ENCODE measurements around the gene MELK.

The MELK gene

DNA sequence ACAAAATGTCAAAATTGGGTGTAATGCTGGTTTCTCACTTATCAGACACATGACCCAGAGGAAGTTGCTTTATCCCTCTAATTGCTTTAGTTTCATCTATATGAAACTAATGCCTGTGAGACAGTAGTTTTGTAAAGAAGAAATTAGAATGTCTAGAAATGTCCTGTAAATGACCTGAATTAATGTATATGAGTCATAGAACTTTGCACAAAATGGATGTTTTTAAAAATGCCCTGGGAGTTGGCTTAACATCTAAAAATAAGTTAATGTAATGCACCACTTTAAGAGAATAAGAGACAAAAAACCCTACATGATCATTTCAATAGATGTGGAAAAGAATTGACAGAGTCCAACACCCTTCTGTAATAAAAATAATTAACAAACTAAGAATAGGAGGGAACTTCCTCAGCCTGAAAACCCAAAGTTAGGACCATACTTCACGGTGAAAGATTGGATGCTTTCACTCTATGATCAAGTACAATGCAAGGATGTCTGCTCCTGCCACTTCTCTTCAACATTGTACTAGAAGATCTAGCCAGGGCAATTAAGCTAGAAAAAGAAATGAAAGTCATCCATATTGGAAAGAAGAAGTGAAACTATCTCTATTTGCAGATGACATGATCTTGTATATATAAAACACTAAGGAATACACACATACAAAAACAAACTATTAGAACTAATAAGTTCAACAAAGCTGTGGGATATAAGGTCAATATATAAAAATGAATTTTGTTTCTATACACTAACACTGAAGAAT, 117.9 kb downstream of the MELK start:
- no peak for TF ChIP-seq CTCF (IDR thresholded peaks at IDR 0.05; ENCODE audit: borderline replicate concordance, insufficient read depth, low read depth, low read length)
- no peak overlapping the region for H3K4me3 ChIP-seq (ENCODE audit: low read depth, low read length)

DNA sequence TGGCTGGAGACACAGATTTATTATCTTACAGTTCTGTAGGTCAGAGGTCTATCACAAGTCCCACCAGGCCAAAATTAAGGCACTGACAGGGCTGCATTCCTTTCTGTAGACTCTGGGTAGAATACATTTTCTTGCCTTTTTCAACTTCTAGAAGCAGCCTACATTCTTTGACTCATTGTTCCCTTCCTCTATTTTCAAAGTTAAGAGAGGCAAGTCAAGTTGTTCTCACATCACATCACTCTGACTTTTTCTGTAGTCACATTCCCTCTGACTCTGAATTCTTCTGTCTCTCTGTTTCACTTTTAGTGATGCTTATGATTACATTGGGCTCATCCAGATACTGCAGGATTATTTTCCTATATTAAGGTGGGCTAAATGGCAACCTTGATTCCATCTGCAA, 119.0 kb downstream of the MELK start:
- no peak overlapping the region for H3K4me3 ChIP-seq (ENCODE audit: low read depth, low read length)
- TF ChIP-seq CTCF (IDR thresholded peaks at IDR 0.05; ENCODE audit: borderline replicate concordance, insufficient read depth, low read depth, low read length) = no peak

- no peak for TF ChIP-seq CTCF (IDR thresholded peaks at IDR 0.05; ENCODE audit: borderline replicate concordance, insufficient read depth, low read depth, low read length)
These were observed 126.3 kb downstream of the MELK start for GRCh38 chr9:36698984-36699383.

GRCh38 chr9:36704148-36704547, 131.5 kb downstream of the MELK start:
- TF ChIP-seq CTCF (IDR thresholded peaks at IDR 0.05; ENCODE audit: borderline replicate concordance, insufficient read depth, low read depth, low read length) = no peak

More at GRCh38 chr9:36698984-36699383, 126.3 kb downstream of the MELK start:
- no peak overlapping the region for H3K4me3 ChIP-seq (ENCODE audit: low read depth, low read length)

DNA sequence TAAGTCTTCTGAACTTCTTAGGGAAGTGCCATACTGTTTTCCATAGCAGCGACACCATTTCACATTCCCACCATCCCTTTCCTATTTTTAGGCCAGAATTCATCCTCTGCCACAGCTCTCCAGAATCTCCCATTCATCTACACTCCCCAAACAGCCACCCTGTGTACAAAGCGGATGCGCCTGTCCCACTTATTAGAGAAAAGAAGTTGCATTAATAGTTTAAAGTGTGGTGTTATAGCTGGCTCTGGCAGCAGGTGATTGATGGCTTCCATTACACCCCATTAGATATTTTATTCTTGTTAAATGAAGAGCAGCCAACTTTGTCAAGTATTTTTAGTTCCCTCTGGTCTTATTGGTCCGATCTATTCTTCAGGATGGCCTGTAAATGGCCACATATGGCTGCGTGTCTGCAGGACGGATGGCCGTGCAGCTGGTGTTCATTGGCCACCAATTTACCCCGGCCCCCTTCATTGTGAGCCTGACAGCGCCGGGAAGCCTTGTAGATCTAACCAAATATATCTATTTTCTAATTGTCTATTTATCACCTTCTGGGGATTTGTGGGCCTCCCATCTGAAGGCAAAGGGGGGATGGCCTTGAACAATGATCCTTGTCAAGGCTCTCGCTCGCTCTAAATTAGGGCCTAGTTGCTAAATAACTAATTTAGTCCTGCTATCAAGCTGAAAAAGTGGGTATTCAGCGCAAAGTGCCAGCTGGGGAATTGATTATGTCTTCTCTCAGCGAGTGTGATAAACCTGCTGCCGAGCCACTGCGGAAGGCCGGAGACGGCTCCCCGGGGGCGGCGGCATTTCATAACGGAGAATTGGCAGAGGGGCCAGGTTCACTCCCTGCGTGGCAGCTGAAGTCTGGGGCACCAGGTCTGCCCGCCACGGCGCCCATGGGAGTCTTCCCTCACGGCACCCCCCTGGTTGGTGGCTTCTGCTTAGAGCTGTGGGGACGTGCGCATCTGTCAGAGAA, 141.1 kb downstream of the MELK start:
- no peak overlapping the region for H3K4me3 ChIP-seq (ENCODE audit: low read depth, low read length)
- TF ChIP-seq CTCF (IDR thresholded peaks at IDR 0.05; ENCODE audit: borderline replicate concordance, insufficient read depth, low read depth, low read length) = no peak

More at GRCh38 chr9:36704148-36704547, 131.5 kb downstream of the MELK start:
- H3K4me3 ChIP-seq (ENCODE audit: low read depth, low read length) = no peak overlapping the region

- no peak overlapping the region for H3K4me3 ChIP-seq (ENCODE audit: low read depth, low read length)
- no peak for TF ChIP-seq CTCF (IDR thresholded peaks at IDR 0.05; ENCODE audit: borderline replicate concordance, insufficient read depth, low read depth, low read length)
These were observed 143.8 kb downstream of the MELK start for GRCh38 chr9:36716496-36716895.

Data from GM12875 (cell line).